Urothelium cell line (cell line): ENCODE measurements around the gene CSMD2.
A peak's percentile ranks its signal among the peaks of the same experiment; 100 is the strongest.

Experiments used
- DNase-seq: peaks from one replicate; pipeline ENCODE4 v3.0.0; 2011; ENCODE audit warnings: low spot score, mixed read lengths
- FAIRE-seq: peaks from 2 replicates; lab custom pipeline; 2011; peaks lifted over from hg19 to GRCh38; lab: Jason Lieb, UNC

The CSMD2 gene

GRCh38 chr1:33630686-33631085 lies 534.3 kb downstream of the CSMD2 start:
- no peak for DNase-seq
- no peak for FAIRE-seq

DNA sequence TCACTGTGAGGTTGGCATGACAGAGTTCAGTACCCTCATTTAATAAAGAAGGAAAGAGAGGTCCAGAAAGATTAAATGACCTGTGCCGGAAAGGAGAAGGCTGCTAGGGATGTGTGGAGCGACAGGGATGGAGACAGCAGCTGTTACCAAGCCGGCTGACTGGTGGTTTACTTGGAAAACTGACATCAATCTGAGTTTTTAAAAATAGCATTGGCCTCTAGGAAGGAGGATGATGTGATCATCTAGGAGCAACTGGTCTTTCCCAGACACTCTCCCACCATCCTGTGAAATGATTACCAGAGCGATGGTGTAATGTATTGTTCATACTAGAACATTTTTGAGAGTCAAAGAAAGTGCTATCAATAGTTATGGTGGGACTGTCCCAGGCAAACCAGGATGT lies 538.2 kb downstream of the CSMD2 start:
- DNase-seq (no peak), FAIRE-seq (no peak)

DNA sequence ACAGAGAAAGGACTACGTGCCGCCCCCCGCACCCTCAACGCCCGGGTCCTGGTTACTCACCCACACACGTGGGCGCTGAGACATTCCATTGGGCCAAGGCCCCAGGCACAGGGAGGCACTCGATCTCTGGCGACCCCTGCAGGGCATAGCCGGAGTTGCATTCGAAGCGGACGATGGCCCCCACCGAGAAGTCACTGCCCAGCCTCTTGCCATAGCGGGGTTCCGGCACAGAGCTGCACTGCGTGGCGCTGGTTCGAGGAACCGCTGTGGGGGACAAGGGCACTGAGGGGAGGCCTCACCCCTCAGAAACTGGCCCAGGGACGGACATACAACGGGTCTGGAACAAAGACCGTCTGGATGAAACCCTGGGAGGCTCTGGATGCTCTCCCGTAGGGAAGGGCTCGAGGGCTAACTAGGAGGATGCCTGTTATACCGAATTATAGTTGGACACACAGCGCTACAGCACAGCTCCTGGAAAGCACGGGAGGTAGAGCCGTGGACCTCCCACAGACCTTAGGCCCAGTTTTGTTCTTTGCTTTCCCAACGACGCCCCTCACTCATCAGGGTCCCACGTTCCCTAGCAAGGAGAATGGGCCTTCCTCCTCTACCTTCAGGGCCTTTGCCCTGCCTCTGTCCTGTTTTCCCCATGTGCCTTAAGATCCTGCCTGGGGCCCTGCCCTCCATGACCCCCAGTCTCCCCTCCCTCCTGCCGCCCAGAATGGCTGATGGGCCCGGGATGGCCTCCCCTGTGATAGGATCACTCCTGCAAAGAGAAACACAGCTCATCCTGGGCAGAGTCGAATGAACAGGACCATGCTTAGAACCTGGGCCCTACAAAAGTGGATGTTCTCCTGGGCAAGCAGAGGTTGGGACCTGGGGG lies 539.8 kb downstream of the CSMD2 start:
- DNase-seq: peak; percentile 47
- peak; percentile 30 for FAIRE-seq

GRCh38 chr1:33624261-33624990 lies 540.6 kb downstream of the CSMD2 start:
- DNase-seq (no peak), FAIRE-seq (no peak)

DNA sequence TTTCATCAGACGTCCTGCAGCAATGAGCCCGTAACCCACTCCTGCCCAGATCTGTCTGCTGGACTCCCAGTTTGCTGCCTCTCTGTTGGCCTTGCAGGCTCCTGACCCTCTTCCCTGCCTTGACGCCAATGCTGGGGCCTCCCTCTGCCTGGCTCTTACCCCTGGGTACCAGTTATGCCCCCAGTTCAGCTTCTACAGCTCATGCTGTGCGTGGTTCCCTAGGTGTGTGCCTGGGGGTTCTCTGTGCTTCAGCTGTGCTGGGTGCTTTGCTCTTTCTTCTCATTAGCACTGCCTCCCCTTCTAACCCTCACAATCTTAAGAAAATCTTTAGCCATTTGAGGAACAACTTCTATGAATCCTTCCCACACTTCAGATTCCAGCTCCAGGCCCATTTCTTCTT lies 541.2 kb downstream of the CSMD2 start:
- DNase-seq (no peak), FAIRE-seq (no peak)

- DNase-seq: no peak
- no peak for FAIRE-seq
Observed at GRCh38 chr1:33622757-33623156, 542.3 kb downstream of the CSMD2 start.

DNA sequence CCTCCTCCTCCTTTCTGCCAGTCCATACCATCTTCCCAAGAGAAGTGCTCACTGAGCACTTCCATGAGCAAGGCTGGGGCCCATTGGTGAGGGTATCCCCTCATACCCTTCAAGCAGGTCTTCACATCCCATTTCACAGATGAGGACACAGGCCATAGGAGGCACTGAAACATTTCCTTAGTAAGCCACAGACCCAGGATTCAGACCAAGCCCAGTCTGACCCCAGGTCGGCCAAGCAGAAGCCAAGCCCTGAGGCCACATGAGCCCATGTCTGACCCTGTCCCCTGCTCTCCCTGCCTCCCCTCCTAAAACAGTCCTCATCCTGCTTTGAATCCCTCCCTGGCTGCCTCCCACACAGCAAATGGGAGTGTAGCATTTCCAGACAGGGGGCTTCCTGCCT lies 546.4 kb downstream of the CSMD2 start:
- FAIRE-seq (no peak), DNase-seq (no peak)

- no peak for DNase-seq
- FAIRE-seq: no peak
Observed at GRCh38 chr1:33617451-33617850, 547.6 kb downstream of the CSMD2 start.

- DNase-seq (no peak), FAIRE-seq (no peak)
Observed at GRCh38 chr1:33616780-33617179, 548.2 kb downstream of the CSMD2 start.

DNA sequence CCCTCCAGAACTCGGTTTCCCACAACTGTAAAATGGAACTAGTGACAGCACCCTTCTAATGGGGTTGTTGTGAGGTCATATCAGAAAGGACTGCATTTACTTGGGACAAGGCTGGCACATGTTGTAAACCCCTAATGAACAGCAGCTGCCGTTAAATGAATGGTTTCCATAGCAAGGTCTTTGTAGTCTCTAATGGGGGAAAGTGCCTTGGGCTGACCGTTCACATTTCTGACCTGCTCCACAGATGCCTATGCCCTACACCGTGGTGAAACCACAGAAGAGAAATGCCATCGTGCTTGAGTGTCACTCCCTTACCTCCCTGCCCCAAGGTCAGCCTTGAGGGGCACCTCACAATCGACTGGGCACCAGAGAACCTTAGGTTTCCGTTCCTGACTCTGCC lies 549.5 kb downstream of the CSMD2 start:
- FAIRE-seq (no peak), DNase-seq (no peak)

DNA sequence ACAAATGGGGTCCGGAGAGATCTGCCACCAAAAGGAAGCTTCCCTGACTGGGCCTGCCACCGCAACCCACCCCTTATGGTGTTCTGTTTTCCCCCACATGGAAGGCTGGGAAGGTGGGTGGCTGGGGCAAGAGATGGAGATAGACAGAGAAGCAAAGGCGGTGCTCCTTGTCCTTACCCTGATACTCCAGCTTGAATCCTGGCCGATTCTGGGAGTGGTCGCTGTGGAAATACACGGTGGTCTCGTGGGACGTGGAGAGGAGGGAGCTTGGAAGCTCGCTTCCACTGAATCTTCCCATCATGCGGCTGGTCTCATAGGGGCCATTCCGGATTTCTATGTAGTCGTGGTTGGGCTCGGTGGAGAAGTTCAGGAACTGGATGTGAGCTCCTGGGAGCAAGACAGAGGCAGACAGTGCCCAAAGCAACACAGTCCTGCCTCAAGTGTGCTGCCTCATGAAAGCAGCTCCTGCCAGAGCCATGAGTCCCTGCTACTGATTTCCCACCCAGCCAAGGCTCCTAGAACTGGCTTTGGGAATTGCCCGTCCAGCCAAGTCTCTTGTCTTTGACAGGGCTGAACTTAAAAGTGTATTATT lies 554.1 kb downstream of the CSMD2 start:
- no peak for DNase-seq
- FAIRE-seq: no peak

DNA sequence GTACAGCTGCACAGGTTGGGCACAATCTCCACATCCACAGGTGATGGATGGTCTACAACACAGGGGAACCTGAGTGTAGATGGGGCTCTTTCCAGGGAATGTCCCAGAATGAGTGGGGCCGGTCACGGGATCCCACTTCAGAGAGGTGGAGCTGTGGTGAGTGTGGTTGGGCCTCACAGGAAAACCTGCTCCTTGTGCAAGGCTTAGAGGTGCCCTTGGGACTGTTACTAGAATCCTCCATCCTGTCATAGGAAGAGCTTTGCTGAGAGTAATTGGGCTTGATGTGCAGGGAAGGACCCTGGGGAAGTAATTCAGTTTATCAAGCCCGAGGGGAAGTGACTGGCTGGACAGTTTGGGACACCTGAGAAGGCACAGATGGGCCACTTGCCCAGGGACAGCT lies 554.6 kb downstream of the CSMD2 start:
- DNase-seq: no peak
- no peak for FAIRE-seq

DNA sequence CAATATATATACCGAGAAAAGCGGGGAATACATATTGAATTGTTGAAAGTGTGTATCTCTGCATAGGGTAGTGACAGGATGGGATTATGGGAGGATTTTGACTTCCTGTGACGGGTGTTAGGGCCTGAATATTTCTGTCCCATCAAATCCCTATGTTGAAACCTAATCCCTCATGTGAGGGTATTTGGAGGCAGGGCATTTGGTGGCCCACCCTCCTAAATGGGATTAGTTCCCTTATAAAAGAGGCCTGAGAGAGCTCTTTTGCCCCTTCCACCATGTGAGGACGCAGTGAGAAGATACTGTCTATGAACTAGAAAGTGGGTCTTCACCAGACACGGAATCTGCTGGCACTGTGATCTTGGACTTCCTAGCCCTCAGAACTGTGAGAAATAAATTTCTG lies 555.3 kb downstream of the CSMD2 start:
- FAIRE-seq: no peak

GRCh38 chr1:33608825-33609400 lies 556.1 kb downstream of the CSMD2 start:
- no peak for FAIRE-seq
- DNase-seq: no peak

More for the DNA sequence above, 555.3 kb downstream of the CSMD2 start:
- DNase-seq: no peak

GRCh38 chr1:33607444-33608005 lies 557.5 kb downstream of the CSMD2 start:
- DNase-seq (no peak), FAIRE-seq (no peak)

DNA sequence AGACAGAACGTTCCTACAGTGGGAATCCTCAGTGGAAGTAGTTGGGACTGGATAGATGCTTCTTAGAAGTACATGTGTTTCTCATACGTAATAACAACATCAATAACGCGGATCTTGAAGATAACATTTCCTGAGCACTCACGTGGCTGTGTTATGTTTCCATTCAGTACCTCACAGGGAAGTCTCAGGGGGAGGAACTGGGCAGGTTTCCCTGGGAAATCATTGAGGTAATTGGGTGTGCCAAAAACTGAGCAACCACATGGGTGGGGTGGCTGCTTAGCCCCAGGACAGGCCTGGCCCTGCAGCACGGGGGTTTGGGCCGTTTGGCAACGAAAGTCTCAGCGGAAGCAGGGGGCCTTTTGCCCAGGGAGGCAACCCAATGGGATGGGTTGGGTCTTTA lies 558.8 kb downstream of the CSMD2 start:
- DNase-seq (no peak), FAIRE-seq (no peak)

GRCh38 chr1:33602271-33602670 lies 562.8 kb downstream of the CSMD2 start:
- DNase-seq (no peak), FAIRE-seq (no peak)

- FAIRE-seq (no peak), DNase-seq (no peak)
Observed at GRCh38 chr1:33601751-33602150, 563.3 kb downstream of the CSMD2 start.

GRCh38 chr1:33599516-33600115 lies 565.4 kb downstream of the CSMD2 start:
- FAIRE-seq (no peak), DNase-seq (no peak)

DNA sequence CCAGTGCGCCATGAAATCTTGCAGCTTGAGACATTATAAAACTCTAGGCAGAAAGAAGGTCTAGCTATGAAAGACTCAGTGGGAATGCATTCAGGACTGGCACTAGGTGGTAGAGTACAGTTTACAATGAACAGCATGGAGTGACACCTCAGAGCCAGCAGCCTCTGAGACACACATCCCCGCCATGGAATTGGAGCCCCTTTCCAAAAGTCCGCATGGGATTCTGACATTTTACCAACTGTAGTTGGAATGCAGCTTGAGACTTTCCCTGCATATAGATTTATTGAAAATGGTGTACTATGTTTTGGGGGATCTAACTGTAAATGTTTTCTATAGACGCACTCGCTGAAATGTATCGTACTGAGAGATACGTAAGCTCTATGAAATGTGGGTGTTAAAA lies 576.3 kb downstream of the CSMD2 start:
- no peak for FAIRE-seq
- no peak for DNase-seq

- FAIRE-seq (no peak), DNase-seq (no peak)
Observed at GRCh38 chr1:33586795-33587194, 578.2 kb downstream of the CSMD2 start.
